Erythroblast (primary cell): ENCODE data around the gene AIFM2.

Source experiments
- GATA1 ChIP-seq: IDR thresholded peaks from 2 replicates; pipeline ENCODE4 v1.6.1; 2011; ENCODE audit warnings: low read depth, mild to moderate bottlenecking, control low read depth, low read length, moderate library complexity
- POLR2A ChIP-seq: IDR thresholded peaks from 2 replicates; pipeline ENCODE4 v1.6.1; 2011; ENCODE audit warnings: mild to moderate bottlenecking, low read length

- TF ChIP-seq POLR2A = no peak
- TF ChIP-seq GATA1 = no peak
These were observed 3.1 kb upstream of the AIFM2 start for GRCh38 chr10:70135684-70136083.
